ENCODE data around the gene USP32.

USP32 gene

GRCh38 chr17:60361889-60362288 is 30.0 kb downstream of the USP32 start:
- DNase-seq (ENCODE audit: insufficient read length, low spot score) (no peak), FAIRE-seq (no peak)
- no peak for TF ChIP-seq CTCF (IDR thresholded peaks at IDR 0.05; ENCODE audit: insufficient read depth, missing control alignments)

GRCh38 chr17:60359415-60359814 is 32.5 kb downstream of the USP32 start:
- DNase-seq (ENCODE audit: insufficient read length, low spot score) = no peak
- no peak for TF ChIP-seq CTCF (IDR thresholded peaks at IDR 0.05; ENCODE audit: insufficient read depth, missing control alignments)
- FAIRE-seq = no peak

GRCh38 chr17:60358606-60359225 is 33.2 kb downstream of the USP32 start:
- DNase-seq (ENCODE audit: insufficient read length, low spot score) (no peak), FAIRE-seq (no peak)
- TF ChIP-seq CTCF (IDR thresholded peaks at IDR 0.05; ENCODE audit: insufficient read depth, missing control alignments) = no peak

- no peak for FAIRE-seq
- no peak for DNase-seq (ENCODE audit: insufficient read length, low spot score)
- no peak for TF ChIP-seq CTCF (IDR thresholded peaks at IDR 0.05; ENCODE audit: insufficient read depth, missing control alignments)
Observed at GRCh38 chr17:60356940-60357339, 35.0 kb downstream of the USP32 start.

- FAIRE-seq = no peak
- TF ChIP-seq CTCF (IDR thresholded peaks at IDR 0.05; ENCODE audit: insufficient read depth, missing control alignments) = no peak
- no peak for DNase-seq (ENCODE audit: insufficient read length, low spot score)
Observed at GRCh38 chr17:60355663-60356594, 36.0 kb downstream of the USP32 start.

DNA sequence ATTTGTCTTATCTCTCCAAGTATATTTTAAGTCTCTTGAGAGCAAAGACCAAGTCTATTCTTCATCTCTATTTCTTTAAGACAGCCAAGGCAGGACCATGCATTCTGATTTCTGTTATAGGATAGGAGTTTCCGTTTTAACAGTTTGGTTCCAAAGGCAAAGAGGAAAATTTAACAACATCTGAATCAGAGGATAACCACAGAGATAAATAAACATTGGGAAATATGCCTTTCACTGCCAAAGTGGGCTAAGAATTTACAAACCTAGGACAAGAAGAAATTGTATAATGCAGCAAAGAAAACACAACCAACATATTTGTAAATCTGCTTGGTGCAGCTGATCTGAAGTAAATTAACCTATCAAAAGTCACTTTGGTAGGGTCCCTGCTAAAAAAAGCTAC is 37.7 kb downstream of the USP32 start:
- no peak for TF ChIP-seq CTCF (IDR thresholded peaks at IDR 0.05; ENCODE audit: insufficient read depth, missing control alignments)
- DNase-seq (ENCODE audit: insufficient read length, low spot score) (no peak), FAIRE-seq (no peak)

GRCh38 chr17:60353773-60354172 is 38.2 kb downstream of the USP32 start:
- FAIRE-seq = no peak
- TF ChIP-seq CTCF (IDR thresholded peaks at IDR 0.05; ENCODE audit: insufficient read depth, missing control alignments) = no peak
- DNase-seq (ENCODE audit: insufficient read length, low spot score) = no peak
